K562 (cell line): ENCODE data around the gene IFT25. TPM values are rescaled to one million over a fixed set of nuclear protein-coding genes. Genes with fewer than 3 reads are reported as not detected.

ENCODE experiments used
- ATF1 ChIP-seq, 2 experiments: fragments of 450-650 bp in 1 of 2; IDR thresholded peaks; 2 replicates each; pipeline ENCODE4 v1.6.1; 2016; ENCODE audit warnings: missing compliant biosample characterization in 1 of 2, missing genetic modification characterization in 1 of 2
- CBX1 ChIP-seq: sonication (generic); IDR thresholded peaks from 2 replicates; pipeline ENCODE4 v1.6.1; 2016; ENCODE audit warnings: antibody characterized with exemption, low read depth, mild to moderate bottlenecking
- CREB3L1 ChIP-seq: fragments of 450-650 bp; IDR thresholded peaks from 2 replicates; pipeline ENCODE4 v1.6.1; 2014; ENCODE audit warnings: low read depth, mild to moderate bottlenecking, moderate library complexity, borderline replicate concordance
- DPF2 ChIP-seq: fragments of 450-650 bp; IDR thresholded peaks from 2 replicates; pipeline ENCODE4 v1.6.1; 2016
- FOXK1 ChIP-seq: sonication (generic); formaldehyde crosslinking; IDR thresholded peaks from 2 replicates; pipeline ENCODE4 v1.8.0; 2022; ENCODE audit warnings: missing genetic modification reagents, mild to moderate bottlenecking, borderline replicate concordance
- FOXK2 ChIP-seq, 2 experiments: fragments of 450-650 bp; IDR thresholded peaks in 1 of 2; conservative IDR thresholded peaks in 1 of 2; 2 replicates each; pipeline ENCODE4 v1.6.1; 2016; ENCODE audit warnings: low read depth in 2 of 2, mild to moderate bottlenecking in 1 of 2
- FOXP1 ChIP-seq: sonication (generic); formaldehyde crosslinking; IDR thresholded peaks from 2 replicates; pipeline ENCODE4 v1.8.0; 2022; ENCODE audit warnings: mild to moderate bottlenecking, missing genetic modification reagents
- HDGF ChIP-seq: fragments of 450-650 bp; IDR thresholded peaks from 2 replicates; pipeline ENCODE4 v1.6.1; 2016
- HOMEZ ChIP-seq: fragments of 250-450 bp; sonication (Bioruptor Pico); IDR thresholded peaks from 2 replicates; pipeline ENCODE4 v1.4.0; 2020; ENCODE audit warnings: mild to moderate bottlenecking, moderate library complexity
- MCM3 ChIP-seq: fragments of 450-650 bp; IDR thresholded peaks from 2 replicates; pipeline ENCODE4 v1.6.1; 2016
- MXD1 ChIP-seq: fragments of 250-450 bp; sonication (Bioruptor Pico); IDR thresholded peaks from 2 replicates; pipeline ENCODE4 v1.8.0; 2021; ENCODE audit warnings: borderline replicate concordance, mild to moderate bottlenecking, moderate library complexity; ENCODE audit not compliant: poor library complexity, severe bottlenecking
- SAP30 ChIP-seq: fragments of 200-600 bp; sonication (generic); IDR thresholded peaks from 2 replicates; pipeline ENCODE4 v1.6.1; 2012; ENCODE audit warnings: borderline replicate concordance, low read depth, mild to moderate bottlenecking, moderate library complexity, low read length, control low read depth, inconsistent platforms; ENCODE audit not compliant: insufficient read depth, poor library complexity, severe bottlenecking
- STAT5B ChIP-seq: fragments of 250-450 bp; sonication (Bioruptor Pico); IDR thresholded peaks from 2 replicates; pipeline ENCODE4 v1.8.0; 2021; ENCODE audit warnings: mild to moderate bottlenecking, inconsistent platforms
- TAF7 ChIP-seq: fragments of 450-650 bp; IDR thresholded peaks from 2 replicates; pipeline ENCODE4 v1.6.1; 2016; ENCODE audit warnings: missing genetic modification characterization, missing compliant biosample characterization
- TFAP4 ChIP-seq: sonication (generic); formaldehyde crosslinking; IDR thresholded peaks from 2 replicates; pipeline ENCODE4 v1.8.0; 2022; ENCODE audit warnings: missing genetic modification reagents, mild to moderate bottlenecking, moderate library complexity, borderline replicate concordance
- UBTF ChIP-seq, 2 experiments: IDR thresholded peaks; 2 replicates each; pipeline ENCODE4 v1.6.1; 2012; ENCODE audit warnings: improper control_type of control experiment in 2 of 2, low read depth in 2 of 2, low read length in 2 of 2, borderline replicate concordance in 1 of 2
- ZNF124 ChIP-seq: sonication (generic); formaldehyde crosslinking; IDR thresholded peaks from 2 replicates; pipeline ENCODE4 v1.8.1; 2022; ENCODE audit warnings: missing genetic modification reagents
- ZNF76 ChIP-seq: fragments of 250-450 bp; sonication (Bioruptor Pico); IDR thresholded peaks from 2 replicates; pipeline ENCODE4 v1.4.0; 2020; ENCODE audit warnings: mild to moderate bottlenecking, moderate library complexity, borderline replicate concordance
- polyA plus RNA-seq, 8 experiments: library from polyadenylated mRNA; depleted of rRNA in 4 of 8; stranded (reverse) in 5 of 8; unstranded in 3 of 8; fragments of >200 nt; fragmentation: Nextera tagmentation in 2 of 8; fragmentation: Illumina TruSeq in 1 of 8; extraction: Ambion mirVana in 2 of 8; extraction: Trizol in 1 of 8; gene quantifications; 2 replicates each; pipeline versions ENCODE4 v1.2.1 to v1.2.3, GENCODE V29; 2011 to 2014; ENCODE audit warnings: inconsistent platforms in 1 of 8, missing spikeins in 1 of 8
- total RNA-seq, 7 experiments: library from RNA; depleted of rRNA in 6 of 7; stranded (reverse); fragments of >200 nt in 6 of 7; fragmentation: Illumina TruSeq in 2 of 7; extraction: Trizol in 2 of 7; gene quantifications; 2 replicates each; pipeline versions ENCODE4 v1.2.1 to v1.2.3, GENCODE V29; 2011 to 2021; ENCODE audit warnings: low replicate concordance in 1 of 7

The IFT25 gene
- total and polyA plus RNA-seq, 9 of the 15 experiments (the other 6 are each of a cell fraction or from before 2014, with no cell fraction given) = 93.6 to 209 (median 167) TPM

GRCh38 chr1:53889304-53890298, 55.9 kb downstream of the IFT25 start, which contains the start of gene YIPF1 (continued):
- no peak for TF ChIP-seq CREB3L1
- no peak for TF ChIP-seq MCM3
- peak; percentile 99 for TF ChIP-seq CBX1
- TF ChIP-seq FOXK2 (conservative IDR thresholded peaks at IDR 0.05 in 1 of 2, IDR thresholded peaks at IDR 0.05 in 1 of 2; ENCODE audit: low read depth in 2 of 2) = peak; percentile 87 to 93
- TF ChIP-seq DPF2 = peak; percentile 38
- peak; percentile 84 for TF ChIP-seq SAP30
- no peak for TF ChIP-seq STAT5B (CRISPR knock-in tag)
- TF ChIP-seq ZNF76 (CRISPR knock-in tag) = peak; percentile 15; the same call in 1 of the 2 replicates
- TF ChIP-seq HDGF = peak; percentile 100; the same call in 1 of the 2 replicates
- no peak for TF ChIP-seq FOXK1
- TF ChIP-seq MXD1 = no peak
- TF ChIP-seq TFAP4 = peak; percentile 70
- 0 out of 2 replicates have a peak, but pooled peaks have one; percentile 15 for TF ChIP-seq TAF7
- TF ChIP-seq ATF1 (CRISPR knock-in tag; IDR thresholded peaks at IDR 0.05) = no peak
- peak; percentile 20; the same call in 1 of the 2 replicates for TF ChIP-seq ATF1 (tag; IDR thresholded peaks at IDR 0.05)
- TF ChIP-seq HOMEZ = 0 out of 2 replicates have a peak, but pooled peaks have one; percentile 16
- TF ChIP-seq ZNF124 (CRISPR knock-in tag) = no peak
- no peak for TF ChIP-seq FOXP1
- TF ChIP-seq UBTF (IDR thresholded peaks at IDR 0.05; ENCODE audit: borderline replicate concordance in 1 of 2, low read depth in 2 of 2, low read length in 2 of 2) = no peak
